Osteoblast (primary cell): ENCODE measurements around the gene RPS6KA2. TPM values are rescaled to one million over a fixed set of nuclear protein-coding genes. Genes with fewer than 3 reads are reported as not detected.

Experiments
- DNase-seq: peaks from one replicate; pipeline ENCODE4 v3.0.0; 2011; ENCODE audit warnings: low spot score, mixed read lengths; ENCODE audit not compliant: insufficient read length; ENCODE audit errors: missing footprints
- H2AFZ ChIP-seq: 2 replicates; pipeline ENCODE4 v1.6.0; 2011; ENCODE audit warnings: mild to moderate bottlenecking, low read length
- H3K27ac ChIP-seq: 2 replicates; pipeline ENCODE4 v1.5.1; 2011; ENCODE audit warnings: mild to moderate bottlenecking, low read depth, low read length, moderate library complexity
- H3K27me3 ChIP-seq: 2 replicates; pipeline ENCODE4 v1.6.0; 2012; ENCODE audit warnings: mild to moderate bottlenecking, control low read depth, inconsistent platforms, low read length, moderate library complexity; ENCODE audit not compliant: insufficient read depth
- H3K36me3 ChIP-seq: 2 replicates; pipeline ENCODE4 v1.5.1; 2011; ENCODE audit warnings: mild to moderate bottlenecking, low read length, control low read depth, moderate library complexity; ENCODE audit not compliant: insufficient read depth
- H3K4me1 ChIP-seq: 2 replicates; pipeline ENCODE4 v1.5.1; 2011; ENCODE audit warnings: mild to moderate bottlenecking, low read length, control low read depth, moderate library complexity; ENCODE audit not compliant: insufficient read depth
- H3K4me2 ChIP-seq: 2 replicates; pipeline ENCODE4 v1.6.0; 2011; ENCODE audit warnings: mild to moderate bottlenecking, low read length; ENCODE audit not compliant: insufficient read depth
- H3K4me3 ChIP-seq: fragments of 200-600 bp; sonication (generic); 3 replicates; pipeline ENCODE4 v1.5.1; 2012; ENCODE audit warnings: mild to moderate bottlenecking, low read length, inconsistent platforms; ENCODE audit not compliant: insufficient read depth
- H3K79me2 ChIP-seq: 2 replicates; pipeline ENCODE4 v1.6.0; 2012; ENCODE audit warnings: mild to moderate bottlenecking, low read length, control low read depth, inconsistent platforms; ENCODE audit not compliant: insufficient read depth
- H3K9me3 ChIP-seq: 2 replicates; pipeline ENCODE4 v1.5.1; 2011; ENCODE audit warnings: low read depth, low read length, control low read depth
- H4K20me1 ChIP-seq: 2 replicates; pipeline ENCODE4 v1.6.0; 2012; ENCODE audit warnings: mild to moderate bottlenecking, low read length, control low read depth; ENCODE audit not compliant: insufficient read depth
- CTCF ChIP-seq: IDR thresholded peaks from 2 replicates; pipeline ENCODE4 v1.5.1; 2011; ENCODE audit warnings: mild to moderate bottlenecking, low read depth, low read length, moderate library complexity; ENCODE audit errors: extremely low read depth
- total RNA-seq: library from RNA; depleted of rRNA; stranded (reverse); fragments of >200 nt; gene quantifications from 2 replicates; pipeline ENCODE4 v1.2.3, GENCODE V29; 2012

Gene RPS6KA2
- total RNA-seq, 1 donor = 113 TPM

GRCh38 chr6:166626177-166627032 lies 646 bp downstream of the RPS6KA2 start:
- no peaks in the 10 kb centered on the region for H3K27me3 ChIP-seq
- H3K4me3 ChIP-seq = peak overlapping the region; percentile 89
- peak overlapping the region; percentile 93 for H3K4me2 ChIP-seq
- peaks cover 47% of the 10 kb centered on the region for H3K4me1 ChIP-seq
- H3K79me2 ChIP-seq = peaks cover 51% of the 10 kb centered on the region
- no peaks in the 10 kb centered on the region for H3K36me3 ChIP-seq
- no peaks in the 10 kb centered on the region for H3K9me3 ChIP-seq
- H3K27ac ChIP-seq = peak overlapping the region; percentile 83
- TF ChIP-seq CTCF = no peak
- DNase-seq = no peak
- peak overlapping the region; percentile 16 for H2AFZ ChIP-seq
- no peaks in the 10 kb centered on the region for H4K20me1 ChIP-seq

- TF ChIP-seq CTCF = no peak
Measured at GRCh38 chr6:166625356-166625755, 1.7 kb downstream of the RPS6KA2 start.

GRCh38 chr6:166624275-166624674 lies 2.8 kb downstream of the RPS6KA2 start:
- no peak for DNase-seq
- Histone ChIP-seq H3K4me3 (no peak overlapping the region), H3K36me3 (no peaks in the 10 kb centered on the region), H3K9me3 (no peaks in the 10 kb centered on the region), H3K4me1 (peaks cover 59% of the 10 kb centered on the region), H4K20me1 (no peaks in the 10 kb centered on the region), H3K79me2 (peaks cover 58% of the 10 kb centered on the region), H3K4me2 (peak overlapping the region; percentile 6), H2AFZ (no peak overlapping the region), H3K27ac (peak overlapping the region; percentile 41), H3K27me3 (no peaks in the 10 kb centered on the region)
- no peak for TF ChIP-seq CTCF

More at GRCh38 chr6:166625356-166625755, 1.7 kb downstream of the RPS6KA2 start:
- DNase-seq = no peak
- H3K79me2 ChIP-seq = peaks cover 58% of the 10 kb centered on the region
- H4K20me1 ChIP-seq = no peaks in the 10 kb centered on the region
- no peak overlapping the region for H2AFZ ChIP-seq
- no peaks in the 10 kb centered on the region for H3K27me3 ChIP-seq
- no peaks in the 10 kb centered on the region for H3K9me3 ChIP-seq
- peak overlapping the region; percentile 89 for H3K4me3 ChIP-seq
- H3K4me1 ChIP-seq = peaks cover 58% of the 10 kb centered on the region
- H3K4me2 ChIP-seq = peak overlapping the region; percentile 93
- no peaks in the 10 kb centered on the region for H3K36me3 ChIP-seq
- H3K27ac ChIP-seq = peak overlapping the region; percentile 83

- TF ChIP-seq CTCF = no peak
- peaks cover 6% of the 10 kb centered on the region for H3K36me3 ChIP-seq
- no peak for DNase-seq
- H3K4me3 ChIP-seq = no peak overlapping the region
- no peak overlapping the region for H3K4me2 ChIP-seq
- no peaks in the 10 kb centered on the region for H4K20me1 ChIP-seq
- H3K27ac ChIP-seq = no peak overlapping the region
- peaks cover 62% of the 10 kb centered on the region for H3K4me1 ChIP-seq
- H3K79me2 ChIP-seq = peaks cover 62% of the 10 kb centered on the region
- no peak overlapping the region for H2AFZ ChIP-seq
- no peaks in the 10 kb centered on the region for H3K27me3 ChIP-seq
- no peaks in the 10 kb centered on the region for H3K9me3 ChIP-seq
Measured at GRCh38 chr6:166623318-166623717, 3.7 kb downstream of the RPS6KA2 start.
